Liver (tissue), 9 donors: ENCODE data around the gene LYRM9. TPM values are rescaled to one million over a fixed set of nuclear protein-coding genes. Genes with fewer than 3 reads are reported as not detected.

ENCODE experiments used
- DNase-seq: peaks from one replicate; pipeline ENCODE4 v3.0.0-alpha.2; 2017; ENCODE audit warnings: low spot score
- H3K27ac ChIP-seq, 2 donors: one replicate each; pipeline ENCODE4 v1.7.0; 2013; ENCODE audit warnings: inconsistent platforms in 2 of 2, low read length in 2 of 2, control low read depth in 1 of 2, low read depth in 1 of 2, mild to moderate bottlenecking in 1 of 2
- H3K27me3 ChIP-seq, 4 donors: one replicate each; pipeline versions ENCODE4 v1.6.1 to v1.7.0; 2013; ENCODE audit warnings: low read length in 3 of 4, inconsistent platforms in 1 of 4, mild to moderate bottlenecking in 1 of 4, moderate library complexity in 1 of 4; ENCODE audit not compliant: control insufficient read depth in 4 of 4, insufficient read depth in 4 of 4
- H3K36me3 ChIP-seq, 4 donors: one replicate each; pipeline versions ENCODE4 v1.6.1 to v1.7.0; 2013; ENCODE audit warnings: low read length in 3 of 4, mild to moderate bottlenecking in 3 of 4, low read depth in 1 of 4, moderate library complexity in 1 of 4; ENCODE audit not compliant: control insufficient read depth in 4 of 4, insufficient read depth in 3 of 4
- H3K4me1 ChIP-seq, 4 donors: one replicate each; pipeline versions ENCODE4 v1.6.1 to v1.7.0; 2013; ENCODE audit warnings: low read length in 3 of 4, mild to moderate bottlenecking in 3 of 4, moderate library complexity in 1 of 4; ENCODE audit not compliant: control insufficient read depth in 4 of 4, insufficient read depth in 4 of 4
- H3K4me3 ChIP-seq, 3 donors: one replicate each; pipeline versions ENCODE4 v1.6.1 to v1.7.0; 2013; ENCODE audit warnings: low read length in 3 of 3, control low read depth in 1 of 3, low read depth in 1 of 3, mild to moderate bottlenecking in 1 of 3
- H3K9ac ChIP-seq, 2 donors: one replicate each; pipeline ENCODE4 v1.7.0; 2013; ENCODE audit warnings: low read length in 2 of 2, mild to moderate bottlenecking in 2 of 2, moderate library complexity in 2 of 2, control low read depth in 1 of 2, low read depth in 1 of 2
- H3K9me3 ChIP-seq, 4 donors: one replicate each; pipeline versions ENCODE4 v1.6.1 to v1.7.0; 2013; ENCODE audit warnings: low read length in 3 of 4; ENCODE audit not compliant: control insufficient read depth in 4 of 4
- ATF3 ChIP-seq: IDR thresholded peaks from 2 replicates; pipeline ENCODE4 v1.6.1; 2016; ENCODE audit warnings: antibody characterized with exemption
- CTCF ChIP-seq: fragments of 150-350 bp; IDR thresholded peaks from 2 replicates; pipeline ENCODE4 v1.5.1; 2017; ENCODE audit warnings: improper control_type of control experiment, low read depth, low read length; ENCODE audit not compliant: missing input control
- EGR1 ChIP-seq, 2 donors: IDR thresholded peaks; 2 replicates each; pipeline ENCODE4 v1.6.1; 2016 to 2018; ENCODE audit warnings: antibody characterized with exemption in 2 of 2, low read depth in 2 of 2
- FOXA1 ChIP-seq: IDR thresholded peaks from 2 replicates; pipeline ENCODE4 v1.6.1; 2016; ENCODE audit warnings: antibody characterized with exemption
- FOXA2 ChIP-seq: IDR thresholded peaks from 2 replicates; pipeline ENCODE4 v1.6.1; 2016; ENCODE audit warnings: antibody characterized with exemption
- GABPA ChIP-seq, 2 donors: IDR thresholded peaks in 1 of 2; conservative IDR thresholded peaks in 1 of 2; 2 replicates each; pipeline ENCODE4 v1.6.1; 2016; ENCODE audit warnings: antibody characterized with exemption in 2 of 2, mild to moderate bottlenecking in 1 of 2, moderate library complexity in 1 of 2
- HNF4A ChIP-seq, 2 donors: conservative IDR thresholded peaks; 2 replicates each; pipeline ENCODE4 v1.6.1; 2016; ENCODE audit warnings: antibody characterized with exemption in 2 of 2, mild to moderate bottlenecking in 2 of 2
- HNF4G ChIP-seq: IDR thresholded peaks from 2 replicates; pipeline ENCODE4 v1.6.1; 2016; ENCODE audit warnings: antibody characterized with exemption
- JUND ChIP-seq, 2 donors: IDR thresholded peaks; 2 replicates each; pipeline ENCODE4 v1.6.1; 2016; ENCODE audit warnings: antibody characterized with exemption in 2 of 2
- MAX ChIP-seq: IDR thresholded peaks from 2 replicates; pipeline ENCODE4 v1.6.1; 2016; ENCODE audit warnings: antibody characterized with exemption
- NR2F2 ChIP-seq: IDR thresholded peaks from 2 replicates; pipeline ENCODE4 v1.6.1; 2016; ENCODE audit warnings: antibody characterized with exemption
- RAD21 ChIP-seq, 2 donors: IDR thresholded peaks; 2 replicates each; pipeline ENCODE4 v1.6.1; 2016; ENCODE audit warnings: antibody characterized with exemption in 2 of 2, mild to moderate bottlenecking in 2 of 2
- REST ChIP-seq: IDR thresholded peaks from 2 replicates; pipeline ENCODE4 v1.6.1; 2016; ENCODE audit warnings: antibody characterized with exemption, mild to moderate bottlenecking
- RXRA ChIP-seq, 2 donors: IDR thresholded peaks; 2 replicates each; pipeline ENCODE4 v1.6.1; 2017 to 2018; ENCODE audit warnings: antibody characterized with exemption in 2 of 2, mild to moderate bottlenecking in 1 of 2
- SP1 ChIP-seq: IDR thresholded peaks from 2 replicates; pipeline ENCODE4 v1.6.1; 2018; ENCODE audit warnings: antibody characterized with exemption, mild to moderate bottlenecking
- TAF1 ChIP-seq: conservative IDR thresholded peaks from 2 replicates; pipeline ENCODE4 v1.6.1; 2016; ENCODE audit warnings: antibody characterized with exemption, mild to moderate bottlenecking
- YY1 ChIP-seq: IDR thresholded peaks from 2 replicates; pipeline ENCODE4 v1.6.1; 2016; ENCODE audit warnings: antibody characterized with exemption, mild to moderate bottlenecking
- ZBTB33 ChIP-seq: IDR thresholded peaks from 2 replicates; pipeline ENCODE4 v1.6.1; 2016; ENCODE audit warnings: antibody characterized with exemption
- WGBS: extraction: QIAGEN DNeasy Blood & Tissue Kit; methylation state at CpG from one replicate; pipeline ENCODE4 v1.1.7; 2013; 5-methylcytosine and 5-hydroxymethylcytosine counted together
- polyA plus RNA-seq, 2 donors: library from polyadenylated mRNA; stranded (reverse) in 1 of 2; unstranded in 1 of 2; fragments of 200-250 nt in 1 of 2; fragments of >200 nt in 1 of 2; fragmentation: Nextera tagmentation in 1 of 2; extraction: Ambion mirVana in 1 of 2; gene quantifications; one replicate each; pipeline versions ENCODE4 v1.2.1 to v1.2.3, GENCODE V29; 2013 to 2015
- total RNA-seq, 2 donors: library from RNA; depleted of rRNA; stranded (reverse); fragments of >200 nt; gene quantifications; one replicate each; pipeline ENCODE4 v1.2.3, GENCODE V29; 2014
- donor health status: healthy.
- donor health status: healthy.
- donor health status: healthy.
- donor health status: healthy.
- donor health status: healthy.

LYRM9 gene
- total and polyA plus RNA-seq, 4 donors: 3.8 to 4.4 (median 4.1) TPM

GRCh38 chr17:27919079-27919478, 25.9 kb upstream of the LYRM9 start:
- Histone ChIP-seq H3K9ac (no peak overlapping the region), H3K9me3 (no peaks in the 10 kb centered on the region), H3K4me3 (no peak overlapping the region), H3K27me3 (no peaks in the 10 kb centered on the region), H3K4me1 (peaks cover 5 to 22% (median 16%) of the 10 kb centered on the region in 4 donors), H3K27ac (no peak overlapping the region), H3K36me3 (no peaks in the 10 kb centered on the region)
- no peak for TF ChIP-seq YY1
- no peak for TF ChIP-seq MAX
- TF ChIP-seq GABPA (IDR thresholded peaks at IDR 0.05 in 1 of 2, conservative IDR thresholded peaks at IDR 0.05 in 1 of 2): no peak
- TF ChIP-seq ZBTB33: no peak
- TF ChIP-seq CTCF: no peak
- TF ChIP-seq FOXA1: no peak
- TF ChIP-seq TAF1: no peak
- TF ChIP-seq HNF4G: no peak
- no peak for TF ChIP-seq RXRA (IDR thresholded peaks at IDR 0.05)
- no peak for TF ChIP-seq RAD21 (IDR thresholded peaks at IDR 0.05)
- TF ChIP-seq FOXA2: no peak
- WGBS: 78% methylated on average over 7 of the region's 7 CpGs
- no peak for DNase-seq

GRCh38 chr17:27918498-27918897, 25.3 kb upstream of the LYRM9 start:
- H3K27me3 ChIP-seq: no peaks in the 10 kb centered on the region
- no peaks in the 10 kb centered on the region for H3K9me3 ChIP-seq
- H3K9ac ChIP-seq: no peak overlapping the region
- H3K36me3 ChIP-seq: no peaks in the 10 kb centered on the region
- H3K4me1 ChIP-seq: peaks cover 5 to 22% (median 16%) of the 10 kb centered on the region in 4 donors
- 98% methylated on average over 1 of the region's 1 CpG for WGBS
- H3K27ac ChIP-seq: no peak overlapping the region
- TF ChIP-seq NR2F2 (no peak), FOXA1 (no peak), MAX (no peak), RAD21 (IDR thresholded peaks at IDR 0.05) (no peak), RXRA (IDR thresholded peaks at IDR 0.05) (no peak), TAF1 (no peak), SP1 (no peak), EGR1 (IDR thresholded peaks at IDR 0.05; ENCODE audit: low read depth in 2 of 2) (no peak), GABPA (IDR thresholded peaks at IDR 0.05 in 1 of 2, conservative IDR thresholded peaks at IDR 0.05 in 1 of 2) (no peak), JUND (IDR thresholded peaks at IDR 0.05) (no peak), ATF3 (no peak), HNF4G (no peak), YY1 (no peak), ZBTB33 (no peak), HNF4A (conservative IDR thresholded peaks at IDR 0.05) (no peak), CTCF (no peak), REST (no peak), FOXA2 (no peak)
- H3K4me3 ChIP-seq: no peak overlapping the region
- no peak for DNase-seq
